ENCODE results near the gene EFEMP2. TPM values are rescaled to one million over a fixed set of nuclear protein-coding genes. Genes with fewer than 3 reads are reported as not detected.

EFEMP2 gene
- total RNA-seq, 3 donors from 2014 or later: 1.0 to 2.9 (median 2.0) TPM

GRCh38 chr11:65912845-65913244 lies 40.2 kb upstream of the EFEMP2 start:
- no peak overlapping the region for H3K4me3 Mint-ChIP-seq
- H3K36me3 Mint-ChIP-seq (ENCODE audit: insufficient read depth): no peaks in the 10 kb centered on the region
- ATAC-seq: no peak
- H3K27me3 Mint-ChIP-seq (ENCODE audit: low read depth): peaks cover 11% of the 10 kb centered on the region
- H3K4me1 Mint-ChIP-seq (ENCODE audit: low read depth): peaks cover 27% of the 10 kb centered on the region
- H3K9me3 Mint-ChIP-seq: no peaks in the 10 kb centered on the region
- no peak for DNase-seq

DNA sequence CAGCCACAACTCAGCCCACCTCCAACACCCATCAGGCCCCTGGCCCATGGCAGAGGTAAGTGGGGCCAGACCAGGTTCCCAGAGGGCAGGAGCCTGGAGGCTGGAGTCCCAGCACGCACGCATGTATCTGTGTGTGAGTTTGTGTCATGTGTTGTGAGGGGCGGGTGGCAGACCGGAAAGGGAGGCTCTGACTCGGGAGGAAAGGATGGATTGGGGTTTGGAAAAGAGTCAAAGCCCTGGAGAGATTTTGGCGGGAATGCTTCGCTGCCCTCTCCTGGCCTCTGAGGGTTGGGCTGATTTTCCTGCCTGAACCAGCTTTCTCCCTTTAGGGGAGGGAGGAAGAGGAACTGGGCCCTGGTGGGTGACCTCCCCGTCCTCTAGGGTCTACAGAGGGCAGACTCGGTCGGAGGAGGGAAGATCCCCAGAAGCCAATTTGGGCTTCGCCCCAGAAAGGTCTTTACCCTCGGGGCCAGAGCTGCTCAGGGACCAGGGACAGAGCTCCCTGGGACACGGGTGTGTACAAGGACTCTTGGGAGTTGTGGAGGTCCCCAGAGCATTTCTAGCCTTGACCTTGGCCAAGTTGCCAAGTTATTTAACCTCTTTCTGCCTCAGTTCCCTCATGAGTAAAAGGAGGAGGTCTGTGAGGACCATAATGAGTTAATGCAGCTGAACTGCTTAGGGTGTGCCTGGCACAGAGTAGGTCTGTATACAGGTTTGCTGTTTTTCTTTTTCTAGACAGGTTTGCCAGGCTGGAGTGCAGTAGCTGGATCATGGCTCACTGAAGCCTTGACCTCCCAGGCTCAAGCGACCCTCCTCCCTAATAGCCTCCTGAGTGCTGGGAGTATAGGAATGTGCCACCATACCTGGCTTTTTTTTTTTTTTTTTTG lies 39.3 kb upstream of the EFEMP2 start:
- H3K4me1 Mint-ChIP-seq (ENCODE audit: low read depth): peaks cover 22% of the 10 kb centered on the region
- DNase-seq (no peak), ATAC-seq (no peak)
- H3K4me3 Mint-ChIP-seq: no peak overlapping the region
- H3K36me3 Mint-ChIP-seq (ENCODE audit: insufficient read depth): no peaks in the 10 kb centered on the region
- H3K27me3 Mint-ChIP-seq (ENCODE audit: low read depth): peaks cover 12% of the 10 kb centered on the region
- no peaks in the 10 kb centered on the region for H3K9me3 Mint-ChIP-seq

GRCh38 chr11:65907878-65908277 lies 35.3 kb upstream of the EFEMP2 start:
- peaks cover 6% of the 10 kb centered on the region for H3K4me1 Mint-ChIP-seq (ENCODE audit: low read depth)
- peaks cover 17% of the 10 kb centered on the region for H3K27me3 Mint-ChIP-seq (ENCODE audit: low read depth)
- no peak overlapping the region for H3K4me3 Mint-ChIP-seq
- H3K36me3 Mint-ChIP-seq (ENCODE audit: insufficient read depth): no peaks in the 10 kb centered on the region
- H3K9me3 Mint-ChIP-seq: no peaks in the 10 kb centered on the region
- DNase-seq (no peak), ATAC-seq (no peak)

DNA sequence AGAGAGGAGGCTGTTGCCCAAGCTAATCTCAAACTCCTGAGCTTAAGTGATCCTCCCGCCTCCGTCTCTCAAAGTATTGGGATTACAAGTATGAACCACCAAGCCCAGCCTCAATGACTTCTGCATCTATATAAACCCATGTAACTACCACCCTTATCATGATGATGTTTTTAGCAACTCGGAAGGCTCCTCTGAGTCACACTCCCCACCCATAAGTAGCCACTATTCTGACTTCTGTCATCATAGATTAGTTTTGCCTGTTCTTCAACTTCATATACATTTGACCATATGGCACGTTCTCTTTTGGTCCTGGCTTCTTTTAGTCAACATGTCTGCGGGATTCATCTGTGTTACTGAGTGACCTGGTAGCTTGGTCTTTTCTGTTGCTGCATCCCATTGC lies 34.0 kb upstream of the EFEMP2 start:
- H3K36me3 Mint-ChIP-seq (ENCODE audit: insufficient read depth): no peaks in the 10 kb centered on the region
- H3K9me3 Mint-ChIP-seq: no peaks in the 10 kb centered on the region
- no peak overlapping the region for H3K4me3 Mint-ChIP-seq
- ATAC-seq (no peak), DNase-seq (no peak)
- peaks cover 12% of the 10 kb centered on the region for H3K4me1 Mint-ChIP-seq (ENCODE audit: low read depth)
- peaks cover 16% of the 10 kb centered on the region for H3K27me3 Mint-ChIP-seq (ENCODE audit: low read depth)

- ATAC-seq: no peak
- DNase-seq: no peak
- H3K9me3 Mint-ChIP-seq: no peaks in the 10 kb centered on the region
- H3K27me3 Mint-ChIP-seq (ENCODE audit: low read depth): peaks cover 6% of the 10 kb centered on the region
- H3K4me1 Mint-ChIP-seq (ENCODE audit: low read depth): peaks cover 11% of the 10 kb centered on the region
- H3K36me3 Mint-ChIP-seq (ENCODE audit: insufficient read depth): peaks cover 3% of the 10 kb centered on the region
- H3K4me3 Mint-ChIP-seq: no peak overlapping the region
Measured at GRCh38 chr11:65903715-65904114, 31.1 kb upstream of the EFEMP2 start.

DNA sequence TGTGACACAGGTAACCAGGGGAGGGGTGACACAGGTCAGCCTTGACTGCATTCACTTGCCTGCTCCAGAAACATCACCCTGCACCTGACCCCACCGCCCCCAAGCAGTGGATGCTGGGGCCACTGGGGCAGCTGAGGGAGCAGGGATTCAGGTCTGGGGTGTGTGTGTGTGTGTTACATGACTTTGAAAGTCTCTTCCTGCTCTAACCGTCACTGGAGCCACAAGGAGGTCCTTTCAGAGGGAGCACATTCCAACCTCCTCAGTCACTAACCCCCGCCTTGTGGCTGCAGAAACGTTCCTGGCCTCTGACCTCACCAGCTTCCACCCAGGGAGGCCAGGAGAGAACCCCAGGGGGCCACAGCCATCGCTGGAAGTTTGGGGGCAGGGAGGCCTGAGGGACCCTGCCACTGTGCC lies 30.5 kb upstream of the EFEMP2 start:
- no peak for DNase-seq
- ATAC-seq: no peak
- H3K9me3 Mint-ChIP-seq: no peaks in the 10 kb centered on the region
- no peak overlapping the region for H3K4me3 Mint-ChIP-seq
- peaks cover 6% of the 10 kb centered on the region for H3K27me3 Mint-ChIP-seq (ENCODE audit: low read depth)
- peaks cover 15% of the 10 kb centered on the region for H3K4me1 Mint-ChIP-seq (ENCODE audit: low read depth)
- H3K36me3 Mint-ChIP-seq (ENCODE audit: insufficient read depth): peaks cover 4% of the 10 kb centered on the region

DNA sequence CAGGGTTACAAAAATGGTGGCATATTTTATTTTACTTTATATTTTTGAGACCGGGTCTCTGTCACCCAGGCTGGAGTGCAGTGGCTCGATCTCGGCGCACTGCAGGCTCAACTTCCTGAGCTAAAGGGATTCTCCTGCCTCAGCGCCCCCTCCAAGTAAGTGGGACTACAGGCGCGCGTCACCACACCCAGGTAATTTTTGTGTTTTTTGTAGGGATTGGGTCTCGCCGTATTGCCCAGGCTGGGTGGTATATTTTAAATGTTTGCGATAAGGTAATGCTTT lies 28.2 kb upstream of the EFEMP2 start:
- H3K27me3 Mint-ChIP-seq (ENCODE audit: low read depth): peaks cover 2% of the 10 kb centered on the region
- peak overlapping the region; percentile 70 for H3K4me3 Mint-ChIP-seq
- DNase-seq (no peak), ATAC-seq (no peak)
- H3K4me1 Mint-ChIP-seq (ENCODE audit: low read depth): peaks cover 28% of the 10 kb centered on the region
- peaks cover 18% of the 10 kb centered on the region for H3K36me3 Mint-ChIP-seq (ENCODE audit: insufficient read depth)
- H3K9me3 Mint-ChIP-seq: no peaks in the 10 kb centered on the region

DNA sequence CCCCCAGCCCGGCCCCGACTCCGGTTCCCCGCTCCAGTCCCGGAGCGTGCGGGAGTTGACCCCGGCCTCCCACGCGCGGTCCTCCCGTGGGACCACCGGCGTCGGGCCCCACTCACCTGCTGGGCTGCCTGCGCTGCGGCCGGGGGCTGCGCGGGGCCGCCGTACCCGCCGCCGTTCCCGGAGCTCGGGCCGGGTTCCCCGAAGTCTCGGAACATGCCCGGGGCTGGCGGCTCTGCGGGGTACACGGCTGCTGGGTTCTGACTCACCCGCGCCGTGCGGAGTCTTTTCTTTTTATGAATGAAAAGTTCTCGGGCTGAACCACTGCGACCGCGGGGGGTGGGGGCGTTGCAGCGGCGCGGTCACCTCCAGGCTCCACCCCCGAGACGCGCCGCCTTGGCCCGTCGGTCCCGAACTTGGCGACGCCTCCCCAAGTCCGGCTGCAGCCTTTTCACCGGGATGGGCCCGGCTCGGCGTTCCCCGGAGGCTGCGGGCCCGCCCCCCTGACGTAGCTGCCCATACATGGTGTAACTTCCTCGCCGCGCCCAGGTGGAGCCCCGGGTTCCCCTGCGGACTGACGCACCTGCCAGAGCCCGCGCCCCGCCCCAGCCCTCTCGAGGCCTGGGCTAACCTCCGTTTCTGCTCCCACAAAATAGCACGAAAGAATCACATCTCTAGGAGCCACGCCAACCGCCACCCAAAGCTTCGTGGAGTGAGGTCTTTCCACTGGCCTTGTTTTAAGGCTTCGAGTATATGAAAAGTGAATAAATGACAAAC lies 27.7 kb upstream of the EFEMP2 start, which contains the start of gene FOSL1:
Gene FOSL1 (minus strand): TSS at position 264 of the 774 bp plus-strand sequence. CDS start 49 bp downstream, at position 215.
- Mint-ChIP-seq H3K4me1 (ENCODE audit: low read depth) (peaks cover 33% of the 10 kb centered on the region), H3K36me3 (ENCODE audit: insufficient read depth) (peaks cover 21% of the 10 kb centered on the region), H3K9me3 (no peaks in the 10 kb centered on the region), H3K27me3 (ENCODE audit: low read depth) (peaks cover 2% of the 10 kb centered on the region), H3K4me3 (peak within 1 kb of the TSS; percentile 91)
- ATAC-seq (peak; percentile 81 to 84), DNase-seq (peak; percentile 94)

GRCh38 chr11:65899356-65900124 lies 26.9 kb upstream of the EFEMP2 start:
- peak overlapping the region; percentile 91 for H3K4me3 Mint-ChIP-seq
- H3K27me3 Mint-ChIP-seq (ENCODE audit: low read depth): peaks cover 2% of the 10 kb centered on the region
- ATAC-seq (peak; percentile 57 to 58), DNase-seq (peak; percentile 75)
- H3K9me3 Mint-ChIP-seq: no peaks in the 10 kb centered on the region
- H3K4me1 Mint-ChIP-seq (ENCODE audit: low read depth): peaks cover 36% of the 10 kb centered on the region
- peaks cover 24% of the 10 kb centered on the region for H3K36me3 Mint-ChIP-seq (ENCODE audit: insufficient read depth)

GRCh38 chr11:65898656-65899355 lies 26.2 kb upstream of the EFEMP2 start:
- Mint-ChIP-seq H3K27me3 (ENCODE audit: low read depth) (no peaks in the 10 kb centered on the region), H3K9me3 (no peaks in the 10 kb centered on the region), H3K36me3 (ENCODE audit: insufficient read depth) (peaks cover 28% of the 10 kb centered on the region), H3K4me1 (ENCODE audit: low read depth) (peaks cover 42% of the 10 kb centered on the region), H3K4me3 (peak overlapping the region; percentile 91)
- ATAC-seq (no peak), DNase-seq (no peak)

- peak overlapping the region; percentile 63 for H3K4me3 Mint-ChIP-seq
- H3K4me1 Mint-ChIP-seq (ENCODE audit: low read depth): peaks cover 57% of the 10 kb centered on the region
- DNase-seq: no peak
- ATAC-seq: no peak
- H3K27me3 Mint-ChIP-seq (ENCODE audit: low read depth): no peaks in the 10 kb centered on the region
- H3K9me3 Mint-ChIP-seq: no peaks in the 10 kb centered on the region
- H3K36me3 Mint-ChIP-seq (ENCODE audit: insufficient read depth): peaks cover 38% of the 10 kb centered on the region
Measured at GRCh38 chr11:65897020-65897471, 24.4 kb upstream of the EFEMP2 start.

GRCh38 chr11:65896034-65896999 lies 23.7 kb upstream of the EFEMP2 start:
- ATAC-seq: no peak
- no peak for DNase-seq
- peaks cover 38% of the 10 kb centered on the region for H3K36me3 Mint-ChIP-seq (ENCODE audit: insufficient read depth)
- H3K4me3 Mint-ChIP-seq: peak overlapping the region; percentile 40
- H3K9me3 Mint-ChIP-seq: no peaks in the 10 kb centered on the region
- peaks cover 56% of the 10 kb centered on the region for H3K4me1 Mint-ChIP-seq (ENCODE audit: low read depth)
- no peaks in the 10 kb centered on the region for H3K27me3 Mint-ChIP-seq (ENCODE audit: low read depth)

DNA sequence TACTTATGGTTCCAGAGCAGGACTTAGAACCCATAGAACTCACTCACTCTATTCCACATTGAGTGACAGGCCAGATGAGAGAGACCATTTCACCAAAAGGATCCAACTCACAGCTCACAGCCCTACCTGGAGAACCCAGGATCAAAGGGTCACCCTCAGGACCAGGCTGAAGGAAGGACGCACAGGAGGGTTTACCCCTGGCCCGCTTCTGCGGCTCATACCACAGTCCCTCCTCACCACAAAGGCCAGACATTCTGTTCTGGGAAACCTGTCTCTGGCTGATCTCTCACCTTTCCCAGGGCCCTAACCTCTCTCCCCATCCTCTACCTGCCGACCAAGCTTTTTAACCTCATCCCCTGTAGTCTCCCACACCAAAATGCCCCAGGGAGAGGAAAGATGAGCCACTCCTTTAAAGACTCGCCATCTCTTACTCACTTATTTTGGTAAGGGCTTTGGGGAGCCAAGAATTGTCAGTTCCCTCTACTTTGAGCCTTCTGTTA lies 22.9 kb upstream of the EFEMP2 start:
- Mint-ChIP-seq H3K9me3 (no peaks in the 10 kb centered on the region), H3K4me3 (peak overlapping the region; percentile 40), H3K27me3 (ENCODE audit: low read depth) (no peaks in the 10 kb centered on the region), H3K4me1 (ENCODE audit: low read depth) (peaks cover 54% of the 10 kb centered on the region), H3K36me3 (ENCODE audit: insufficient read depth) (peaks cover 38% of the 10 kb centered on the region)
- ATAC-seq (no peak), DNase-seq (no peak)
